Measurements from ENCODE around the gene TPH1. TPM values are rescaled to one million over a fixed set of nuclear protein-coding genes. Genes with fewer than 3 reads are reported as not detected.
"Not testable (repeated sequence)": the region's sequence is repeated elsewhere in the genome, so short reads cannot be mapped to it uniquely, and the experiment has no call there.

TPH1 gene
- total RNA-seq, 4 donors from 2014 or later: 0.13 to 2.1 (median 0.45) TPM

DNA sequence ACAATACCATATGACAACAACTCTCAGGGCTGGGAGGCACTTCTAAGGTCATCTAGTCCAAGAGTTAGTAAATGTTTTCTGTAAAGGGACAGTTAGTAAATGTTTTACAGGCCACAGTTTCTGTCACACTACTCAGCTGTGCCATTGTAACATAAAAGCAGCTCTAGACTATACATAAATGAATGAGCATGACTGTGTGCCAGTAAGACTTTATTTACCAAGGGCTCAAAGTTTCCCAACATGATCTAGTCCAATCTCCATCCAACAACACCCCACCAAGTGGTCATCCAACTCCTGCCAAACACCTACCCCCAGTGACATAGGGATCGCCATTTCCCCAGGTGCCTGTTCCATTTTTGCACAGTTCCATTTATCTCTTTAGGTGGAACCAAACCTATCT lies 45.3 kb downstream of the TPH1 start:
- no peak for TF ChIP-seq POLR2A (IDR thresholded peaks at IDR 0.05)
- TF ChIP-seq, protein P1, sequence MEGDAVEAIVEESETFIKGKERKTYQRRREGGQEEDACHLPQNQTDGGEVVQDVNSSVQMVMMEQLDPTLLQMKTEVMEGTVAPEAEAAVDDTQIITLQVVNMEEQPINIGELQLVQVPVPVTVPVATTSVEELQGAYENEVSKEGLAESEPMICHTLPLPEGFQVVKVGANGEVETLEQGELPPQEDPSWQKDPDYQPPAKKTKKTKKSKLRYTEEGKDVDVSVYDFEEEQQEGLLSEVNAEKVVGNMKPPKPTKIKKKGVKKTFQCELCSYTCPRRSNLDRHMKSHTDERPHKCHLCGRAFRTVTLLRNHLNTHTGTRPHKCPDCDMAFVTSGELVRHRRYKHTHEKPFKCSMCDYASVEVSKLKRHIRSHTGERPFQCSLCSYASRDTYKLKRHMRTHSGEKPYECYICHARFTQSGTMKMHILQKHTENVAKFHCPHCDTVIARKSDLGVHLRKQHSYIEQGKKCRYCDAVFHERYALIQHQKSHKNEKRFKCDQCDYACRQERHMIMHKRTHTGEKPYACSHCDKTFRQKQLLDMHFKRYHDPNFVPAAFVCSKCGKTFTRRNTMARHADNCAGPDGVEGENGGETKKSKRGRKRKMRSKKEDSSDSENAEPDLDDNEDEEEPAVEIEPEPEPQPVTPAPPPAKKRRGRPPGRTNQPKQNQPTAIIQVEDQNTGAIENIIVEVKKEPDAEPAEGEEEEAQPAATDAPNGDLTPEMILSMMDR (IDR thresholded peaks at IDR 0.05): no peak
- Histone ChIP-seq H3K27me3 (no peaks in the 10 kb centered on the region), H3K27ac (no peak overlapping the region), H3K36me3 (peaks cover 14 to 29% of the 10 kb centered on the region in 2 donors), H3K4me3 (replicated peaks in 1 of 3) (no peak overlapping the region), H3K9me3 (no peaks in the 10 kb centered on the region), H3K4me1 (no peaks in the 10 kb centered on the region)
- 93 to 100% methylated on average over 1 of the region's 1 CpG for WGBS, 2 donors
- no peak for DNase-seq
- intact Hi-C loops (cut with DNase I): no loop called here

DNA sequence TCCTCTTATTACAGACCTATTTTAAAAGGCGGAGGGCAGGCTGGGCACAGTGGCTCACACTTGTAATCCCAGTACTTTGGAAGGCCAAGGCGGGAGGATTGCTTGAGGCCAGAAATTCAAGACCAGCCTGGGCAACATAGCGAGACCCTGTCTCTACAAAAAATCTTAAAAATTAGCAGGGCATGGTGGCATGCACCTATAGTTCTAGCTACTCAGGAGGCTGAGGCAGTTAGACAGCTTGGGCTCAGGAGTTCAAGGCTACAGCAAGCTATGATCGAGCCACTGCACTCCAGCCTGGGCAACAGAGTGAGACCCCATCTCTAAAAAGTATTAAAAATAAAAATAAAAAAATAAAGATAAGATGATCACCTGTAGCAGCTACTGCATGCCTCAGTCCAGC lies 45.9 kb downstream of the TPH1 start:
- WGBS, 2 donors: 91 to 98% methylated on average over 4 of the region's 4 CpGs
- DNase-seq; H3K27me3 ChIP-seq; H3K4me3 ChIP-seq (replicated peaks in 1 of 3); H3K27ac ChIP-seq; H3K4me1 ChIP-seq; intact Hi-C loops (cut with DNase I); H3K9me3 ChIP-seq: not testable (repeated sequence)
- H3K36me3 ChIP-seq: peaks cover 11 to 25% of the 10 kb centered on the region in 2 donors

Other genes with a start within 250 kb of the TPH1 start
- gene SERGEF, start 33.2 kb downstream of the TPH1 start, total RNA-seq: 100 to 1,000 TPM in 1 of 4 donors, 10 to 100 TPM in 3; 62.2 to 116 (median 83.5) TPM
- gene SAAL1, start 59.8 kb upstream of the TPH1 start, total RNA-seq: 10 to 100 TPM in 3 of 4 donors, 1 to 10 TPM in 1; 8.1 to 14.3 (median 12.4) TPM
- not detected for gene MRGPRX3, start 86.3 kb upstream of the TPH1 start, total RNA-seq
- gene MRGPRX4, start 126.6 kb upstream of the TPH1 start, total RNA-seq: not detected
- gene SAA4, start 190.5 kb upstream of the TPH1 start, total RNA-seq: not detected
- gene SAA2, start 202.4 kb upstream of the TPH1 start, total RNA-seq: 1 to 10 TPM in 1 of 4 donors, not detected in 3; 6.6 TPM
- 10 to 100 TPM in 1 of 4 donors, 1 to 10 TPM in 1, not detected in 2; 2.9 to 25.7 TPM for gene SAA1, start 220.0 kb upstream of the TPH1 start, total RNA-seq